Left colon (tissue), 2 donors: ENCODE measurements around the gene ARHGEF19. TPM values are rescaled to one million over a fixed set of nuclear protein-coding genes. Genes with fewer than 3 reads are reported as not detected.
"Not testable (repeated sequence)": the region's sequence is repeated elsewhere in the genome, so short reads cannot be mapped to it uniquely, and the experiment has no call there.

Experiments used
- ATAC-seq: fragments of 200-7000 bp; cut with Tn5 transposase; one replicate; pipeline ENCODE4 v1.9.1; 2020; ENCODE audit warnings: mild to moderate bottlenecking, moderate library complexity
- DNase-seq, 2 donors: peaks; one replicate each; pipeline ENCODE4 v3.0.0-alpha.2; 2020
- intact Hi-C, 2 donors: fragments of 100-400 bp; cut with DNase I in 1 of 2; cut with micrococcal nuclease in 1 of 2; formaldehyde crosslinking; loops; one replicate each; pipeline versions ENCODE4 v1.11.2 to v1.14.0; 2022; cut with DNase I, micrococcal nuclease
- total RNA-seq, 2 donors: library from RNA; stranded (reverse); fragmentation: NEBNext Ultra II Directional; extraction: Animal tissue kit (Norgen Biotek cat#: 25700); gene quantifications; one replicate each; pipeline ENCODE4 v1.2.1, GENCODE V29; 2021
- donor health status: DM: no; HTN: no; CAD: no.
- donor health status: DM: yes; HTN: yes; CAD: no.

ARHGEF19 gene
- total RNA-seq, 2 donors from 2014 or later: 8.0 to 10.6 TPM

GRCh38 chr1:16174886-16175598, 37.4 kb downstream of the ARHGEF19 start:
- no peak for ATAC-seq
- intact Hi-C loops: no loop called here

GRCh38 chr1:16174261-16174868, 38.1 kb downstream of the ARHGEF19 start:
- DNase-seq (peak in 1 of 2 donors; percentile 44), ATAC-seq (no peak)
- intact Hi-C loops: no loop called here

More at GRCh38 chr1:16174886-16175598, 37.4 kb downstream of the ARHGEF19 start:
- DNase-seq: peak in 1 of 2 donors; percentile 29

- DNase-seq (peak; percentile 83 to 94), ATAC-seq (peak; percentile 79)
- intact Hi-C loops: no loop called here
Observed at GRCh38 chr1:16173447-16174260, 38.8 kb downstream of the ARHGEF19 start.

- DNase-seq: peak; percentile 62 to 68
- intact Hi-C loops: no loop called here
- ATAC-seq: peak; percentile 80
Observed at GRCh38 chr1:16172964-16173446, 39.4 kb downstream of the ARHGEF19 start.

- intact Hi-C loops: no loop called here
- DNase-seq (peak in 1 of 2 donors; percentile 35), ATAC-seq (no peak)
Observed at GRCh38 chr1:16172218-16172830, 40.1 kb downstream of the ARHGEF19 start.

- ATAC-seq (peak; percentile 2), DNase-seq (peak in 1 of 2 donors; percentile 27)
- intact Hi-C loops: no loop called here
Observed at GRCh38 chr1:16171314-16172151, 40.9 kb downstream of the ARHGEF19 start.

GRCh38 chr1:16170283-16170673, 42.2 kb downstream of the ARHGEF19 start:
- ATAC-seq (no peak), DNase-seq (no peak)
- intact Hi-C loops: no loop called here

- peak; percentile 36 for ATAC-seq
- DNase-seq: no peak
- intact Hi-C loops: no loop called here
Observed at GRCh38 chr1:16168622-16169360, 43.7 kb downstream of the ARHGEF19 start.

- intact Hi-C loops, DNase-seq, ATAC-seq: not testable (repeated sequence)
Observed at GRCh38 chr1:16168144-16168495, 44.3 kb downstream of the ARHGEF19 start.

GRCh38 chr1:16167331-16168143, 44.9 kb downstream of the ARHGEF19 start:
- peak; percentile 71 for ATAC-seq
- DNase-seq: peak; percentile 73 to 76
- intact Hi-C loops: no loop called here

- no peak for ATAC-seq
- intact Hi-C loops: no loop called here
- DNase-seq: no peak
Observed at GRCh38 chr1:16166117-16166516, 46.3 kb downstream of the ARHGEF19 start.

- DNase-seq: peak in 1 of 2 donors; percentile 75
- intact Hi-C loops: no loop called here
- ATAC-seq: peak; percentile 48
Observed at GRCh38 chr1:16165548-16165947, 46.9 kb downstream of the ARHGEF19 start.

- intact Hi-C loops: no loop called here
- DNase-seq (no peak), ATAC-seq (no peak)
Observed at GRCh38 chr1:16165073-16165364, 47.4 kb downstream of the ARHGEF19 start.

GRCh38 chr1:16164213-16165072, 48.0 kb downstream of the ARHGEF19 start:
- no peak for DNase-seq
- intact Hi-C loops: no loop called here
- peak; percentile 10 for ATAC-seq

GRCh38 chr1:16163608-16164212, 48.7 kb downstream of the ARHGEF19 start:
- ATAC-seq, DNase-seq, intact Hi-C loops: not testable (repeated sequence)
